H1 (cell line): ENCODE measurements around the gene ALDH1A2. TPM values are rescaled to one million over a fixed set of nuclear protein-coding genes. Genes with fewer than 3 reads are reported as not detected.

Experiments
- EP300 ChIP-seq, 2 experiments: IDR thresholded peaks; 1 replicate in 1 of 2; 2 replicates in 1 of 2; pipeline ENCODE4 v1.6.1; 2011 to 2012; ENCODE audit warnings: low read depth in 2 of 2, low read length in 2 of 2, mild to moderate bottlenecking in 2 of 2, borderline replicate concordance in 1 of 2, inconsistent platforms in 1 of 2, moderate library complexity in 1 of 2
- JUN ChIP-seq: IDR thresholded peaks from 2 replicates; pipeline ENCODE4 v1.6.1; 2011; ENCODE audit warnings: low read depth, mild to moderate bottlenecking, improper control_type of control experiment, low read length
- RFX5 ChIP-seq: IDR thresholded peaks from 2 replicates; pipeline ENCODE4 v1.6.1; 2011; ENCODE audit warnings: low read depth, low read length, improper control_type of control experiment, borderline replicate concordance
- SIX5 ChIP-seq: IDR thresholded peaks from 2 replicates; pipeline ENCODE4 v1.6.1; 2011; ENCODE audit warnings: mild to moderate bottlenecking, low read depth, low read length
- ZNF274 ChIP-seq: IDR thresholded peaks from 2 replicates; pipeline ENCODE4 v1.7.0; 2012; ENCODE audit warnings: low read length, borderline replicate concordance; ENCODE audit errors: extremely low read depth
- polyA plus RNA-seq, 7 experiments: library from polyadenylated mRNA; depleted of rRNA in 3 of 7; stranded (reverse) in 5 of 7; unstranded in 2 of 7; fragments of >200 nt in 5 of 7; fragments of 200-250 nt in 2 of 7; gene quantifications; 1 replicate in 5 of 7; 2 replicates in 1 of 7; 4 replicates in 1 of 7; pipeline versions ENCODE4 v1.2.1 to v1.2.3, GENCODE V29; 2011 to 2013; ENCODE audit warnings: missing spikeins in 2 of 7, mixed read lengths in 2 of 7
- total RNA-seq: library from RNA; stranded (reverse); fragmentation: NEBNext Ultra II Directional; extraction: Animal tissue kit (Norgen Biotek cat#: 25700); gene quantifications from 2 replicates; pipeline ENCODE4 v1.2.1, GENCODE V29; 2021

ALDH1A2 gene
- total and polyA plus RNA-seq, 2 of the 8 experiments (the other 6 are each of a cell fraction or from before 2014, with no cell fraction given) = 0.06 to 0.24 TPM

- TF ChIP-seq ZNF274 (no peak), EP300 (IDR thresholded peaks at IDR 0.05; ENCODE audit: borderline replicate concordance in 1 of 2, low read depth in 2 of 2, low read length in 2 of 2) (no peak), RFX5 (no peak), JUN (no peak), SIX5 (no peak)
Observed at GRCh38 chr15:58096529-58097084, 31.1 kb upstream of the ALDH1A2 start (continued).
